Measurements from ENCODE around the gene GAB1. TPM values are rescaled to one million over a fixed set of nuclear protein-coding genes. Genes with fewer than 3 reads are reported as not detected.

GAB1 gene
- total and polyA plus RNA-seq, 2 of the 8 experiments (the other 6 are each of a cell fraction or from before 2014, with no cell fraction given) = 6.8 to 21.3 TPM

- Histone ChIP-seq H3K27me3 (replicated peaks in 1 of 4; ENCODE audit: control insufficient read depth in 3 of 4, extremely low read depth in 1 of 4, insufficient read depth in 3 of 4, low read length in 3 of 4) (no peaks in the 10 kb centered on the region), H2BK15ac (ENCODE audit: low read length) (no peak overlapping the region), H3K9me3 (ENCODE audit: insufficient read depth in 2 of 2, low read depth in 1 of 2, low read length in 1 of 2) (no peaks in the 10 kb centered on the region), H2BK20ac (ENCODE audit: low read length) (no peak overlapping the region), H2BK5ac (ENCODE audit: low read depth, low read length) (no peak overlapping the region), H3K23ac (ENCODE audit: insufficient read length) (no peak overlapping the region), H3K23me2 (ENCODE audit: low read depth, low read length) (no peaks in the 10 kb centered on the region), H4K8ac (ENCODE audit: extremely low read depth, insufficient read depth, low read length) (no peak overlapping the region), H3K4ac (replicated peaks; ENCODE audit: insufficient read length, low read depth, low read length) (no peak overlapping the region), H3K9ac (replicated peaks in 1 of 4; ENCODE audit: extremely low read depth in 1 of 4, low read depth in 3 of 4, low read length in 3 of 4) (peak overlapping the region in 3 of 4 experiments; percentile 95 to 98 (median 96); a peak in 6 of 7 replicates), H2BK12ac (ENCODE audit: low read depth, low read length) (no peak overlapping the region), H3K4me1 (replicated peaks in 1 of 4; ENCODE audit: control insufficient read depth in 3 of 4, insufficient read depth in 4 of 4, low read length in 3 of 4) (peaks cover 0 to 3% (median 0%) of the 10 kb centered on the region in 4 experiments; a peak in 2 of 7 replicates), H4K5ac (ENCODE audit: insufficient read length, low read depth, low read length) (no peak overlapping the region), H2BK120ac (replicated peaks; ENCODE audit: low read depth, low read length) (no peak overlapping the region), H3K18ac (ENCODE audit: extremely low read depth, low read length) (no peak overlapping the region; the same call in 1 of the 2 replicates), H3K4me2 (ENCODE audit: insufficient read depth in 1 of 2, low read depth in 2 of 2, low read length in 2 of 2) (peak overlapping the region; percentile 68 to 76), H3K56ac (replicated peaks; ENCODE audit: insufficient read length, low read depth, low read length) (no peak overlapping the region), H3K79me1 (ENCODE audit: low read depth, low read length) (no peaks in the 10 kb centered on the region), H3K79me2 (ENCODE audit: control insufficient read depth in 1 of 2, insufficient read depth in 2 of 2, low read length in 2 of 2) (peaks cover 23 to 58% of the 10 kb centered on the region in 2 experiments), H4K91ac (replicated peaks; ENCODE audit: insufficient read length, low read length) (no peak overlapping the region), H2AFZ (ENCODE audit: low read length) (no peak overlapping the region), H3K14ac (ENCODE audit: insufficient read length) (no peak overlapping the region), H3K36me3 (ENCODE audit: control insufficient read depth in 2 of 4, insufficient read depth in 4 of 4, low read length in 3 of 4) (peaks cover 0 to 27% (median 11%) of the 10 kb centered on the region in 4 experiments; a peak in 6 of 8 replicates), H3K27ac (ENCODE audit: low read depth, low read length) (peak overlapping the region; percentile 96), H4K20me1 (replicated peaks in 1 of 2; ENCODE audit: control insufficient read depth in 1 of 2, insufficient read depth in 2 of 2, low read length in 2 of 2) (peaks cover 12 to 18% of the 10 kb centered on the region in 2 experiments), H3K4me3 (ENCODE audit: extremely low read depth in 1 of 4, insufficient read depth in 2 of 4, low read depth in 3 of 4, low read length in 4 of 4) (peak overlapping the region; percentile 93 to 98 (median 94)), H2AK5ac (ENCODE audit: low read depth, low read length) (no peak overlapping the region)
- TF ChIP-seq TAF1 (IDR thresholded peaks at IDR 0.05; ENCODE audit: low read depth, low read length) (0 out of 2 replicates have a peak, but pooled peaks have one; percentile 60), CHD1 (IDR thresholded peaks at IDR 0.05; ENCODE audit: low read depth, low read length) (no peak), YY1 (IDR thresholded peaks at IDR 0.05; ENCODE audit: low read depth, low read length) (peak; percentile 62; the same call in 1 of the 2 replicates), TAF7 (optimal IDR thresholded peaks at IDR 0.05; ENCODE audit: borderline replicate concordance, low read depth, low read length) (peak; percentile 25), TBP (IDR thresholded peaks at IDR 0.05; ENCODE audit: low read depth, low read length) (peak; percentile 49; the same call in 1 of the 2 replicates), BRCA1 (IDR thresholded peaks at IDR 0.05; ENCODE audit: low read depth, low read length) (no peak), KDM5A (IDR thresholded peaks at IDR 0.05; ENCODE audit: low read length) (no peak), POLR2A (IDR thresholded peaks at IDR 0.05; ENCODE audit: control extremely low read depth in 1 of 2, low read depth in 2 of 2, low read length in 2 of 2) (peak in 1 of 2 experiments; percentile 48; a peak in 1 of 3 replicates)
- DNase-seq (ENCODE audit: low read depth in 1 of 2, low spot score in 2 of 2) (peak; percentile 7 to 50), FAIRE-seq (no peak)
- CTCF ChIA-PET (ENCODE audit: partially characterized antibody) = interaction anchor here (0.6 kb wide), 2 partner anchors 139 to 466 kb away, joined by 3 read pairs; no protein-coding TSS in a partner anchor
- POLR2A ChIA-PET (ENCODE audit: partially characterized antibody) = interaction anchor here (0.6 to 3.1 kb wide), 11 partner anchors 9 to 328 kb away, joined by 3 to 11 read pairs (median 4); partner anchors contain the start of gene GAB1
- WGBS, 2 experiments (ENCODE audit: extremely low coverage in 1 of 2, insufficient coverage in 1 of 2, insufficient read length in 1 of 2, insufficient replicate concordance in 2 of 2, low coverage in 1 of 2, low lambda C conversion rate in 2 of 2, missing lambda C conversion rate in 1 of 2) = 1% methylated on average over 15 of the region's 18 CpGs; no CpG with 5 or more reads in 1 of the 2 experiments
Observed at GRCh38 chr4:143514497-143514896, 177.8 kb downstream of the GAB1 start.
